AG08396 (cell line): Measurements from ENCODE around the gene TRIM66.

Experiments used
- DNase-seq: peaks from one replicate; pipeline ENCODE4 v3.0.0; 2012; ENCODE audit warnings: low spot score, mixed read lengths

Gene TRIM66

GRCh38 chr11:8608652-8609051 is 73.8 kb downstream of the TRIM66 start:
- no peak for DNase-seq

- DNase-seq: no peak
These were observed 76.4 kb downstream of the TRIM66 start for GRCh38 chr11:8605971-8606563.

DNA sequence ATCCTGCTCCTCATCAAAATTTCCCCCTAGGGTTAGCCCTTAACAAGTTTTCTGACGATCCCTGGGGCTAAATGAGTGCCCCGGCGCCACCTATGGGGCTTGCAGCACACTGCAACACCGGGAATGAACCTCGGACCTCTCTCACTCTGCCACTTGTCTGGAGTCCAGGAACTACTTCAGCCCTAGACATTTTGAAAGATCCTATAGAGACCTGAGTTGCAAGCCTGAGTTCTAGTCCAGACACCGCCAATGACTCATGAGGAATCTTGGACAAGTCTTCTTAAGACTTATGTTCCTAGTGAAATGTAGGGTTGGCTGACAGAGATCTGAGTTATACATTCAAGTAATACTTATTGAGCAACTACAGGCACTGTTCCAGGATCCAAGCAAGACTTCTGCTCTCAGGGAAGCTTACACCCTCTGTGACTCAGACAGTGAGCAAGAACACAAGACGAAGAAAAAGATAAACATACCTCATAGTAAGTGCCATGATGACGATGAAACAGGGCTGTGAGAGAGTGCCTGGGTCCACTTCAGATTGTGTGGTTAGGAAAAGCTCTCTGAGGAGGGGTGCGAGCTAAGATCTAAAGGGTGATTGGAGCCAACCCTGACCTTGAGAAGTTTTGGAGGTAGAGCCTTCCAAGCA is 78.3 kb downstream of the TRIM66 start:
- DNase-seq: peak; percentile 82

- DNase-seq: no peak
These were observed 78.8 kb downstream of the TRIM66 start for GRCh38 chr11:8603696-8604077.

DNA sequence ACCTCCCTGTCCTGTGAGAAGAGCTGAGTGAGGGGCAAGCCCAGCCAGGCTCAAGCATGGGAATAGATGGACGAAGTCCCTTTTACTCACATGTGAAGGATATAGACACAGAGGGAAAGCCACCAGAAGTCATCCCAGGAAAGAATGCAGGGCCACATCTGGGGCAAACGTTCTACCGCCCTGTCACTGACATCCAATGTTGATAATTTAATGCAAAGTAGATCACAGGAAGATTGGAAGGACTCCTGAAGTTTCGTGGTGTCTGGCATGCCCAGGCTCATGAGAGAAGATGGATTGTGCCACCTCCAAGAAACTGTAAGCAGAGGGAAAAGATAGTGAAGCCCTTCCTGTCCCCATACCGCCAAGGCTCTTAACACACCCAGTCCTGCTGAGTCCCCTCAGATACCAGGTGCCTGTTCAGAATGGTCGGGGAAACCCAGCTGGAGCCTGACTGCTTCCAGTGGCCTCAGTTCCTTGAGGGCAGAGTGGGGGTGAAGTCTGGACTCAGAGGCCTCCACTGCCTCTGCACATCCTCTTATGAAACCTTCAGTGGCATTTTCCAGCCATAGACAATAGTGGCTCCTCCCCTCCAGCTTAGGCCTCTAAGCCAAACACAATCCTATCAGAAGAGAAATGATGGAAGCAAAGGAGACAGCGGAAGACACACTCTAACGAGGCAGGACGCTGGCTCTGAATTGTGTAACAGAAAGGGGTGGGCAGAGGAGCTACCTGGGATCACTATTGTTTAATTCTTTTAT is 80.9 kb downstream of the TRIM66 start:
- DNase-seq: no peak

- no peak for DNase-seq
These were observed 84.0 kb downstream of the TRIM66 start for GRCh38 chr11:8598506-8598905.

GRCh38 chr11:8597182-8597581 is 85.3 kb downstream of the TRIM66 start:
- DNase-seq: peak; percentile 69

- DNase-seq: no peak
These were observed 85.9 kb downstream of the TRIM66 start for GRCh38 chr11:8596504-8597046.

- DNase-seq: peak; percentile 55
These were observed 88.2 kb downstream of the TRIM66 start, which contains the start of gene STK33 for GRCh38 chr11:8593935-8594909. STK33 (minus strand) TSS chr11:8594228; CDS start chr11:8474905, 119,323 bp downstream.

- DNase-seq: no peak
These were observed 89.0 kb downstream of the TRIM66 start for GRCh38 chr11:8593455-8593854.

DNA sequence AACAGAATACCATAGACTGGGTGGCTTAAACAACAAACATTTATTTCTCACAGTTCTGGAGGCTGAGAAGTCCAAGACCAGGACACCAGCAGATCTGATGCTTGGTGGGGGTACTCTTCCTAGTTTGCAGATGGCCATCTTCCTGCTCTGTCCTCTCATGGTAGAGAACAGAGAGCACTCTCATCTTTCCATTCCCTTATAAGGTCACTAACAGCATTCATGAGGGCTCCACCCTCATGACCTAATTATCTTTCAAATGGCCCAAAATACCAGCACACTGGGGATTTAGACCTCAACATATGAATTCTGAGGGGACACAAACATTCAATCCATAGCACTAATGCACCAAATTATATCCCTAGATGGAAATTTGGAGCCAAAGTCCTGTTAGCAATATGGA is 94.5 kb downstream of the TRIM66 start:
- DNase-seq: no peak

GRCh38 chr11:8586805-8587204 is 95.7 kb downstream of the TRIM66 start:
- DNase-seq: no peak

DNA sequence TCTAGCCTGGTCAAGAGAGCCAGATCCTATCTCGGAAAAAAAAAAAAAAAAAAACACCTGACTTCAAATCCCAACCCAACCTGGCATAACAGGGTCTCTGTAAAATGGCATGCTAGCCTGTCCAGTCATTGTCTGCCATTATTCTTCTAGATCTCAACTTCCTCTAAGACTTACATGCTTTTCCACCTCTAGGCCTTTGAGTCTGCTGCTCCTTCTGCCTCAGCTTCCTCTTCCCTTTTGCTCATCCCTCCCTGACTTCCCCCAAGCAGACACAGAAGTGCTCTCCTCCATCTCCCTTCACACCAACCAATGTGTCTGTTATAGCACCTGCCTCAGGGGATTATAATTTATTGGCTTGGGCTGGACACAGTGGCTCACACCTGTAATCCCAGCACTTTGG is 96.3 kb downstream of the TRIM66 start:
- no peak for DNase-seq

- no peak for DNase-seq
These were observed 98.0 kb downstream of the TRIM66 start for GRCh38 chr11:8584511-8584910.

DNA sequence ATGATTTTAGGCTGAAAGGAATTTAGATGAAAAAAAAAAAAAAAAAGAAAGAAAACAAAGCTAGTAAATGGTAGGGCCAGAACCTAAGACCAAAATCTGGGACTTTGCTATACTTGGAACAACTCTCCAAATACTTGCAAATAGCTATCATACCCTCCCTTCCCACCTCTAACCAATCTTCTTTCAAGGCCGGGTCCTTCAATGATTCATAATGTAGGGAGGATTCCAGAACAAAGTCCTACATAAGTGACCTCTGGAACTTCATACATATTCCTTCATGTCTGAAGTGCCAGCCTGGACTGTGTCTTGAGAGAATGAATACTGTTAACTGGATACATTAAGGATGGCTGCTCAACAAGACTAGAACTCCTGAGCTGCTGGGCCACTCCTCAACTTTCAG is 98.4 kb downstream of the TRIM66 start:
- peak; percentile 37 for DNase-seq

DNA sequence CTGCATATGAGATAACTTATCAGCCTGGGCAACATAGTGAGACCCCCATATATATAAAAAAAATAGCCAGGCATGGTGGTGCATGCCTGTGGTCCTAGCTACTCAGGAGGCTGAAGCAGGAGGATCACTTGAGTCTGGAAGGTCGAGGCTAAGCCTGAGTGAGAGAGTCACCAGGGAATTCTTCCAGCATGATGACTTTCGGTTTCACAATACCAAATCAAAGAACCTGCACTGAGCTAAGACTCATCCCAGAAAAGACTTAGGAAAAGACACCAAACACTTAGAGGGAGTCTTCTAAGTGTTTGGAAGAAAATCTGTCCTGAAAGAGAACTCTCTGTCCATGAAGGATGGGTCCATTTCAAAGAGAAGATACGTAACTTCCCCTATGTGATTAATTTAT is 101.2 kb downstream of the TRIM66 start:
- DNase-seq: no peak

DNA sequence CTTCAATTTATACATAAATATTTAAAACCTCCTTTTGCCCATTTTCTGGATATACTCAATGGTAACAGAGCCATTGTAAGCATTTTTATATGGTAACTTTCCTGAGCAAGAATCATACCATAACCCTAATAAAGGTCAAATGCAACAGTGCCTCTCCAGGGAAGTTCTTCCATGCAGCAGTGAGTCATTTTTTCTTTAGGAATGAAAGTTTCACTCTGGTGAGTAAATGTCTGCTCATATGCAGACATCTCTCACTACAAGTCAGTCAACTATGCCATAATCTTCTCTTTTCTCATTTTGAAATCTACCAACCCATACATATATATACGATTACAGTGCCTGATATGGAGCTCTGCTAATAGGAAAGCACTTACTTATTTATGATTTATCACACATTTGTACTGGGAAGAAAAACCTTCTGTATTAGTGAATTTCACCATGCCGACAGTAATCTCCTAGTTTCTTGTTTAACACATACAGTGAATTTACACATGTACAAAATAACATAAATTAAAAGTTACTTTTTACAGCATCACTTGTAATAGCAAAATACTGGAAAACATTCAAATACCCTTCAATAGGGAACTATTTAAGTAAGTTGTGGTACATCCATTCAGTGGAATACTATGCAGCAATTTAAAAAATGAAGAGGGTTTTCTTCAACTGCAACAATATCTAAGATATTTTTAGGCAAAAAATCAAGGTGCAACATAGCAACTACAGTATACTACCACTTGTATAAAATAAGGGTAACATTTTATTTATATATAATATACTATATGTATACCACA is 104.5 kb downstream of the TRIM66 start:
- DNase-seq: no peak

DNA sequence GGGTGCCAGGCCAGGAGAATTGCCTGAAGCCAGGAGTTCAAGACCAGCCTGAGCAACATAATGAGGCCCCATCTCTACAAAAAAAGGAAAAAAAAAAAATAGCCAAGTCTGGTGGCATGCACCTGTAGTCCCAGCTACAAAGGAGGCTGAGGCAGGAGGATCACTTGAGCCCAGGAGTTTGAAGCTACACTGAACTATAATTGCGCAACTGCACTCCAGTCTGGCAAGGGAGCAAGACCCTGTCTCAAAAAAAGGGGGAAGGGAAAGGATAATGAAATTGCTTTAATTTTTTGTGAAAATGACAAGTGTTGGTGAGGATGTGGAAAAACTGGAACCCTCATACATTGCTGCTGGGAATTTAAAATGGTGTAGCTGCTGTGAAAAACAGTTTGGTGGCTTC is 107.7 kb downstream of the TRIM66 start:
- no peak for DNase-seq

DNA sequence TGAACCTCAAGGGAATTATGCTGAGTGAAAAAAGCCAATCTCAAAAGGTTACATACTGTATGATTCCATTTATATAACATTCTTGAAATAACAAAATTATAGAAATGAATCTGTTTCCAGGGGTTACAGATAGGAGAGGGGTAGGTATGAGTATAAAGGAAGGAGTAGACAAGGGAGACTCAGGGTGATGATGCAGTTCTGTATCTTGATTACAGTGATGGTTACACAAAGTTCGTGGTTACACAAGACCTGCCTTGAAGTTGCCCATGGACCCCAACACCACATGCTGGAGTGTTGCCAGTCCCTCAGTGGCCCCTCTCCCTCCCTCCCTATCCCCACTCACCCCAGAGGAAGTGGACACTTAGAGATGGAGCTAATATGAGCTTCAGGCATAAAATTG is 108.7 kb downstream of the TRIM66 start:
- DNase-seq: no peak

DNA sequence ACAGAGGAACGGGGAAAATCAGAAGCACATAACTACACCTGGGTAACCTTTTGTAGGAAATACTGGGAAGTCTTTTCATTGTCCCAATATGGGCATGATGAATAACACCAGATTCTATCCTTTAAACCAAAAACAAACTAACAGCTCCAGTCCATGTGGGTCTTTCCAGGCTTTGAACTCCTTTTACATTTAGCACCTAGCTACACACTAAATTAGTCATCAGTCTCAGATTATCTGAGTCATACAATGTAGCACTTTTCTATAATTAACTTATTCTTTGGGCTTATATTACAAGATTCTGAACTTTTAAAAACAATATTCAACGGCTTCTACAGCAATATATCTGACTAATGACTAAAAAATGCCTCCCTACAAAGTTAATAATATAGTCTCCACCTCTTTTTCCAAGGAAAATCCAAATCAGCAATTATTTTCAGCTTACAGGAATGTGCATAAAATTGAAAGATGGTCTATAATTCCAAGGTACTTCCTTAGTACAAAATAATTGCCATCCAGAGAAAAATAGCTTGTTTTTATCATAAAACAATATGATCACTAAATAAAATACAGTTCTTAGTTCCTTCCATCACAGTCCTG is 114.8 kb downstream of the TRIM66 start:
- DNase-seq: no peak
